ENCODE data around the gene FBXO36. TPM values are rescaled to one million over a fixed set of nuclear protein-coding genes. Genes with fewer than 3 reads are reported as not detected.

FBXO36 gene
- total RNA-seq, 1 experiment from 2014 or later, result 3.0 TPM

- Histone ChIP-seq H2AFZ (ENCODE audit: low read length) (no peak overlapping the region), H3K23me2 (ENCODE audit: insufficient read length, low read depth, low read length, poor library complexity, severe bottlenecking) (no peaks in the 10 kb centered on the region), H2BK12ac (ENCODE audit: insufficient read length, low read depth, low read length) (no peak overlapping the region), H2BK20ac (ENCODE audit: low read depth, low read length, poor library complexity, severe bottlenecking) (no peak overlapping the region), H3K79me2 (ENCODE audit: insufficient read depth, low read length) (peaks cover 10% of the 10 kb centered on the region; the same call in 1 of the 2 replicates), H4K5ac (ENCODE audit: insufficient read length, low read depth, low read length) (no peak overlapping the region), H4K8ac (replicated peaks; ENCODE audit: insufficient read length, low read depth, low read length) (no peak overlapping the region), H2AK5ac (ENCODE audit: insufficient read length, low read length) (no peak overlapping the region), H4K91ac (ENCODE audit: insufficient read length, low read depth, low read length) (no peak overlapping the region), H3K27ac (ENCODE audit: insufficient read length, low read depth, low read length) (no peak overlapping the region), H3K56ac (ENCODE audit: insufficient read length, low read depth, low read length) (no peak overlapping the region), H3K4me2 (ENCODE audit: insufficient read depth, insufficient read length, low read length) (no peak overlapping the region), H3K9me3 (ENCODE audit: control insufficient read depth, low read depth, low read length) (no peaks in the 10 kb centered on the region), H2BK15ac (ENCODE audit: low read depth, low read length) (no peak overlapping the region), H3K9ac (ENCODE audit: extremely low read depth, insufficient read length, low read length) (no peak overlapping the region), H2BK120ac (ENCODE audit: low read depth, low read length, poor library complexity, severe bottlenecking) (no peak overlapping the region), H3K18ac (ENCODE audit: insufficient read length, low read depth, low read length) (no peak overlapping the region), H3K14ac (ENCODE audit: insufficient read depth, low read length) (no peak overlapping the region), H3T11ph (ENCODE audit: low read length) (no peak overlapping the region), H2BK5ac (ENCODE audit: insufficient read length, low read length) (no peak overlapping the region), H3K4ac (ENCODE audit: low read depth, low read length) (no peak overlapping the region), H3K27me3 (ENCODE audit: insufficient read depth, low read length) (no peaks in the 10 kb centered on the region), H3K23ac (ENCODE audit: insufficient read length, low read depth, low read length) (no peak overlapping the region), H3K4me1 (ENCODE audit: insufficient read depth, low read length) (no peaks in the 10 kb centered on the region), H4K20me1 (ENCODE audit: control insufficient read depth, insufficient read depth, insufficient read length) (no peaks in the 10 kb centered on the region), H3K79me1 (ENCODE audit: insufficient read depth, low read depth, low read length, poor library complexity, severe bottlenecking) (no peaks in the 10 kb centered on the region)
- no peak for TF ChIP-seq CTCF (conservative IDR thresholded peaks at IDR 0.05)
- Mint-ChIP-seq H3K9me3 (no peaks in the 10 kb centered on the region), H3K27ac (peak overlapping the region; percentile 4 to 58 (median 26); a peak in 2 of 7 replicates), H3K27me3 (ENCODE audit: low read depth) (no peaks in the 10 kb centered on the region), H3K4me1 (peaks cover 18 to 31% of the 10 kb centered on the region in 2 experiments), H3K4me3 (no peak overlapping the region), H3K36me3 (ENCODE audit: insufficient read depth in 1 of 3, low read depth in 3 of 3) (peaks cover 0 to 11% (median 0%) of the 10 kb centered on the region in 3 experiments; a peak in 3 of 7 replicates)
- no CpG with 5 or more reads among the region's 3 CpGs for WGBS (ENCODE audit: extremely low coverage, insufficient read length, low lambda C conversion rate)
- DNase-seq, result no peak
Measured at GRCh38 chr2:229899604-229900003, 22.7 kb upstream of the FBXO36 start.

Data from H9 (cell line).